GM12875 (cell line): Measurements from ENCODE around the gene RNF169.

Experiments
- H3K4me3 ChIP-seq: one replicate; pipeline ENCODE4 v1.5.1; 2011; ENCODE audit warnings: low read depth, low read length, control low read depth
- TF ChIP-seq, protein P1 (sequence below): IDR thresholded peaks from 2 replicates; pipeline ENCODE4 v1.5.1; 2011; ENCODE audit warnings: low read depth, mild to moderate bottlenecking, control low read depth, inconsistent platforms, low read length, moderate library complexity, borderline replicate concordance; ENCODE audit not compliant: insufficient read depth

RNF169 gene

GRCh38 chr11:74777877-74778276 lies 29.2 kb downstream of the RNF169 start:
- no peak overlapping the region for H3K4me3 ChIP-seq
- TF ChIP-seq, protein P1, sequence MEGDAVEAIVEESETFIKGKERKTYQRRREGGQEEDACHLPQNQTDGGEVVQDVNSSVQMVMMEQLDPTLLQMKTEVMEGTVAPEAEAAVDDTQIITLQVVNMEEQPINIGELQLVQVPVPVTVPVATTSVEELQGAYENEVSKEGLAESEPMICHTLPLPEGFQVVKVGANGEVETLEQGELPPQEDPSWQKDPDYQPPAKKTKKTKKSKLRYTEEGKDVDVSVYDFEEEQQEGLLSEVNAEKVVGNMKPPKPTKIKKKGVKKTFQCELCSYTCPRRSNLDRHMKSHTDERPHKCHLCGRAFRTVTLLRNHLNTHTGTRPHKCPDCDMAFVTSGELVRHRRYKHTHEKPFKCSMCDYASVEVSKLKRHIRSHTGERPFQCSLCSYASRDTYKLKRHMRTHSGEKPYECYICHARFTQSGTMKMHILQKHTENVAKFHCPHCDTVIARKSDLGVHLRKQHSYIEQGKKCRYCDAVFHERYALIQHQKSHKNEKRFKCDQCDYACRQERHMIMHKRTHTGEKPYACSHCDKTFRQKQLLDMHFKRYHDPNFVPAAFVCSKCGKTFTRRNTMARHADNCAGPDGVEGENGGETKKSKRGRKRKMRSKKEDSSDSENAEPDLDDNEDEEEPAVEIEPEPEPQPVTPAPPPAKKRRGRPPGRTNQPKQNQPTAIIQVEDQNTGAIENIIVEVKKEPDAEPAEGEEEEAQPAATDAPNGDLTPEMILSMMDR, result no peak

- TF ChIP-seq, protein P1, result no peak
- no peak overlapping the region for H3K4me3 ChIP-seq
Measured at GRCh38 chr11:74778581-74778980, 29.9 kb downstream of the RNF169 start.

DNA sequence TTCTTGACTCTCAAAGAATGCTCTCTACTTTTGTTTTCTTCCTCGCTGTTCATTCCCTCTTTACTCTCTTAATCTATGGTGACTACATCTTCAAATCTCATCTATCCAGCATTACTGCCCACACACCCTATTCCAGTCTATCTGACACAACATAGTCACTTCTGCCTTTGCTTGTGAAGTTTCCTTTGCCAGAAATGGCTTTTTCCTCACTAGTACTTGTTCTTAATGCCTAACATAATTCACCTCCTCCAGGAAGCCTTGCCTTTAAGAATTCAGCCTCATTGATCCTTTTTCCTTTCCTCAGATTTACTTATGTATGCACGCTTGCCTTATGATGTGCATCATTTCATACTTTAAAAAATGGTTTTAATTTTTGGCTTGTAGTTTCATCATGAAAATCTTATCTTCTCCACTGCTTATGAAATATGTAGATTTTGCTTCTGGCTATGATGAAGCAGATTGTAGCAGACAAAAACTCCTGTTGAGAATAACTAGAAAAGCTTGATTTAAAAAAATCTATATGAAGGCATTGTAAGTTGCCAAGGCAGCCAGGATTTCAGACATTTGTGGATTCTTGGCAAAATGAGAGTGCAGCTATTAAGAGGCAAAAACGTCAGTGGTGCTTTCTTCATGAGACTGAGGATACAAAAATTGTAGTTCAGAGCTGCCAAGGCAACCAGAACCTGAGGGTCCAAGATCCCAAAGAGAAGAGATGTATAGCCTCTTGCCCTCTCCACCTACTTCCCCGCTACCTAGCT lies 31.8 kb downstream of the RNF169 start:
- TF ChIP-seq, protein P1, result no peak
- H3K4me3 ChIP-seq, result no peak overlapping the region

DNA sequence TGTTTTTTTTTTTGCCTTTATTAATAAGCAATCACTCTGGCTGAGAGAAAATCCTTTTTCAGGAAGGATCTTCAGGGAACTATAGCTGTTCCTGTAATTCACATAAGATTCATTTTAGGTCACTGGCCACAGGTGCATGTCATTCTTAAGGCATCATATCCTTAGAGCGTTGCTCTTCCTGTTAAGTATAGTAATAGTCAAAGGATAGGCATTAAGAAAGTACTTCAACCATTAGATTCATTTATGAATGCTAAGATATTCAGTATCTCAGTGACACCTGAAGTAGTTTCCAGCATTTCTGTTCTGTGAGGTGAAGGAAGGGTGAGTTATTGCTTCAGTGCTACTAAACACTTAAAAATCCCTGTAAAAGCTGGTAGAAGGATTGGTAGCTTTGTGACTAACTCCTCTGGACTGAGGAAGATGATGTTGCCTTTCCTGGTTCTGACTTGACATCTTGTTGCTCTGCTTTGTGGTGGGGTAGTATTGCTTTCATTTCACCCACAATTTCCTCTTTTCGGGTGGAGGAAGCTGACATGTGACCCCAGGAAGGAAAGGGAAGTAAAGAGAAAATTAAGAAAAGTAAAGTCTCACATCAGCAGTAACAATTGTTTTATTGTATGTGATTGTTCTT lies 34.7 kb downstream of the RNF169 start:
- H3K4me3 ChIP-seq, result no peak overlapping the region
- TF ChIP-seq, protein P1, result no peak

DNA sequence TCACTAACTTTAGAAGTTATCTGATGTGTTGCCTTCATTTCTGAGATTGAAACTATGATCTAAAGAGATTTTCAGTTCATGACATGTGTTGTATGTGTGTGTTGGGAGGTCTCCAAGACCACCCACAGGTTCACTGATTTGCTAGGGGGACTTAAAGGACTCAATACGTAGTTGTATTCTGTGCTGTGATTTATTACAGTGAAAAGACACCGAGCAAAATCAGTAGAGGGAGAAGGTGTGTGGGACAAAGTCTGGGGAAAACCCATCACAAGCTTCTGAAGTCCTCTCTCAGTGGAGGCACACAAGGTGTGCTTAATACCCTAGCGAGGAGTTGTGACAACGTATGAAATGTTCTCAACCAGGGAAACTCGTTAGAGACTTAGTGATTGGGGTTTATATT lies 35.6 kb downstream of the RNF169 start:
- TF ChIP-seq, protein P1, result no peak
- H3K4me3 ChIP-seq, result no peak overlapping the region

- no peak overlapping the region for H3K4me3 ChIP-seq
- TF ChIP-seq, protein P1, result no peak
Measured at GRCh38 chr11:74784726-74785125, 36.1 kb downstream of the RNF169 start.

DNA sequence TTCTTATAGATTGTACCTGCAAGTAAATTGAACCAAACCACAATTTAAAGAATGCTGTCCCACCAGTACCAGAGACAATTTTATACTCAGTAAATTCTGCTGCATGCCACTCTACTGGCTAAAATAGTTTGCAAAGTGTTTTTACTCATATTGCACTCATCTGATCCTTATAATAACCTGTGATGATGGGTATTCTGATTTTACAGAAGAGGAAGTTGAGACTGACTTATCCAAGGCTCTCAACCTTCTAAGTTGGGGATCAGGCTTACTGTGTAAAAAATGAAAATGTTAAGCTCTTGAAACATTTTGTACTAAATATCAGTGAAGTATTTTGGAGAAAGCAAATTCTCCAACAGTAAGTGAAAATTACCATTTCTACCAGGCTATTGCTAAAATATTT lies 37.9 kb downstream of the RNF169 start:
- no peak overlapping the region for H3K4me3 ChIP-seq
- TF ChIP-seq, protein P1, result no peak
